ENCODE results near the gene VAMP1. TPM values are rescaled to one million over a fixed set of nuclear protein-coding genes. Genes with fewer than 3 reads are reported as not detected.

Gene VAMP1, protein sequence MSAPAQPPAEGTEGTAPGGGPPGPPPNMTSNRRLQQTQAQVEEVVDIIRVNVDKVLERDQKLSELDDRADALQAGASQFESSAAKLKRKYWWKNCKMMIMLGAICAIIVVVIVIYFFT
- total RNA-seq (2022; extraction: Qiagen RNA extraction; ENCODE audit: low read depth), result 9.3 to 12.7 TPM (median 11.5 TPM) in 5 replicates

GRCh38 chr12:6470375-6471163 is at the start of gene VAMP1:
Gene VAMP1, minus strand, starts transcription at chr12:6470677. Its CDS starts 146 bp downstream, at chr12:6470531.

GRCh38 chr12:6493497-6494257 is 23.2 kb upstream of the VAMP1 start, which contains the start of gene NCAPD2:
Gene NCAPD2, plus strand, starts transcription at chr12:6494102. Its CDS starts 997 bp downstream, at chr12:6495099.

DNA sequence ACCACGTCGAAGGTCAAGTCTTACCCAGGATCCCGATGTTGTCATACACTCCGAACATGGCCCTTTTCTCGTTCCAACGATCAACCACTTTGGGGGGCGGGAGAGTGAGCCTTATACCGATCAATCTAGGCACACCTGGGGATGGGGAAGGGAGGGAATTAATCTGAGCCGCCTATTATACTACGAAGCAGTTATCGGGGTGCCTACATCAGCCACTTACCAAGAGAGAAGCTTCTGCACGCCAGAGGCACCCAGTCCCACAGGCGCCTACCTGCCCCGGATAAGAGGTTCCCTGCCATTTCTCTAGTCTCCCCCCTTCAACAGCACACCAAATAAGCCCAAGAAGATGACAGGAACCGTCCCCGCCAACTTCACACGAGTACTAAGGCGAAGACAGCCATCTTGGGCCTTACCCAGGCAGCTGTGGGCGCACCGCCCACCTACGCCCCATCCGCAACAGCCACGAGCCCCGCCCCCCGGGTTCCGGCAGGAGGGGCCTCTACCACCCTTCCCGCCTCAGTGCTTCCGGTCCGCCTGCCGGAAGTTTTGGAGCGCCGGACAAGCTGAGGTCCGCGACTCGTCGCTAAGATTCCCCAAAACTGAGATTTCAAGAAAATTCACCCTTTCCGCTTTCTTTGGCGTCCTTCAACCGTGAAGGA is 22.5 kb upstream of the VAMP1 start, which contains the start of gene MRPL51:
TSS of gene MRPL51 (minus strand) at position 425 of the 659 bp plus-strand sequence. CDS start at position 299, 126 bp downstream.

GRCh38 chr12:6451348-6452244 is 18.9 kb downstream of the VAMP1 start, which contains the start of gene TAPBPL:
Gene TAPBPL, plus strand, starts transcription at chr12:6452042. Its CDS starts 207 bp downstream, at chr12:6452249.

DNA sequence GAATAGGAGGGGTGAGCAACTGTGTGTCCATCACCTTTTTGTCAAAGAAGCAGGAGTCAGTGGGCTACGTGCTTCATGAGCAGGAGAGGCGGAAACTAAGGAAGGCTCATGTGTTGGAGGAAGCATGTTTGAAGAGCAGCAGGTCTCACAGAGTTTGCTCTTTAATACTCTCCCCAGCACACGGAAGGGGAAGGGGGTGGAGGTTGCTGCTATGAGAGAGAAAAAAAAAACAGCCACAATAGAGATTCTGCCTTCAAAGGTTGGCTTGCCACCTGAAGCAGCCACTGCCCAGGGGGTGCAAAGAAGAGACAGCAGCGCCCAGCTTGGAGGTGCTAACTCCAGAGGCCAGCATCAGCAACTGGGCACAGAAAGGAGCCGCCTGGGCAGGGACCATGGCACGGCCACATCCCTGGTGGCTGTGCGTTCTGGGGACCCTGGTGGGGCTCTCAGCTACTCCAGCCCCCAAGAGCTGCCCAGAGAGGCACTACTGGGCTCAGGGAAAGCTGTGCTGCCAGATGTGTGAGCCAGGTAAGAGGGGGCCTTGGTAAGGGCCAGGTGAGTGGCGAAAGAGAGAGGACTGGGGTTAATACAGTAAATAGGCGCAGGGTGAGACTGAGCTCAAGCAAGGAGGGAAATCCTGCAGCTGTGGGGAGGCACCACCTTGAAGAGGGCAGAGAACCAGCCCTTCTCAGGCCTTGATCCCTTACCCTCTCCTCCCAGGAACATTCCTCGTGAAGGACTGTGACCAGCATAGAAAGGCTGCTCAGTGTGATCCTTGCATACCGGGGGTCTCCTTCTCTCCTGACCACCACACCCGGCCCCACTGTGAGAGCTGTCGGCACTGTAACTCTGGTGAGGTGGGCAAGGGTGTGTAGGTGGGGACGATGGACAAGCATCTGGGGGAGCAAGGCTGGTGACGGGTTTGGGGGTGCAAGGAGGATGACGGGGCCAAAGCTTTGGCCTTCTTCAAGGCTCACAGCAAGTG is 25.5 kb downstream of the VAMP1 start, which contains the start of gene CD27:
TSS of gene CD27 (plus strand) at position 252 of the 985 bp plus-strand sequence. CDS start at position 393, 141 bp downstream.

Other genes starting within 250 kb of the VAMP1 start
- 0.07 to 0.31 TPM (median 0.20 TPM) in 5 replicates for gene PLEKHG6, start 160.0 kb downstream of the VAMP1 start, total RNA-seq (2022; extraction: Qiagen RNA extraction; ENCODE audit: low read depth)
- 331 to 652 TPM (median 399 TPM) in 5 replicates for gene TNFRSF1A, start 128.6 kb downstream of the VAMP1 start, total RNA-seq (2022; extraction: Qiagen RNA extraction; ENCODE audit: low read depth)
- gene SCNN1A, start 95.1 kb downstream of the VAMP1 start, total RNA-seq (2022; extraction: Qiagen RNA extraction; ENCODE audit: low read depth), result 3.9 to 5.3 TPM (median 4.0 TPM) in 5 replicates
- 165 to 195 TPM (median 177 TPM) in 5 replicates for gene LTBR, start 86.5 kb downstream of the VAMP1 start, total RNA-seq (2022; extraction: Qiagen RNA extraction; ENCODE audit: low read depth)
- not detected in 5 replicates for gene CD27, start 25.7 kb downstream of the VAMP1 start, total RNA-seq (2022; extraction: Qiagen RNA extraction; ENCODE audit: low read depth)
- 2.8 to 4.5 TPM (median 3.7 TPM) in 5 replicates for gene TAPBPL, start 18.6 kb downstream of the VAMP1 start, total RNA-seq (2022; extraction: Qiagen RNA extraction; ENCODE audit: low read depth)
- gene MRPL51, start 22.6 kb upstream of the VAMP1 start, total RNA-seq (2022; extraction: Qiagen RNA extraction; ENCODE audit: low read depth), result 295 to 330 TPM (median 316 TPM) in 5 replicates
- gene NCAPD2, start 23.4 kb upstream of the VAMP1 start, total RNA-seq (2022; extraction: Qiagen RNA extraction; ENCODE audit: low read depth), result 66.6 to 79.8 TPM (median 73.5 TPM) in 5 replicates
- gene GAPDH, start 63.8 kb upstream of the VAMP1 start, total RNA-seq (2022; extraction: Qiagen RNA extraction; ENCODE audit: low read depth), result 7,428 to 9,230 TPM (median 8,815 TPM) in 5 replicates
- 2.3 to 3.1 TPM (median 2.7 TPM) in 5 replicates for gene IFFO1, start 85.4 kb upstream of the VAMP1 start, total RNA-seq (2022; extraction: Qiagen RNA extraction; ENCODE audit: low read depth)
- gene NOP2, start 97.6 kb upstream of the VAMP1 start, total RNA-seq (2022; extraction: Qiagen RNA extraction; ENCODE audit: low read depth), result 105 to 121 TPM (median 110 TPM) in 5 replicates
- 66.0 to 80.0 TPM (median 71.6 TPM) in 5 replicates for gene CHD4, start 136.7 kb upstream of the VAMP1 start, total RNA-seq (2022; extraction: Qiagen RNA extraction; ENCODE audit: low read depth)
- 0.38 to 0.71 TPM (median 0.53 TPM) in 5 replicates for gene LPAR5, start 165.3 kb upstream of the VAMP1 start, total RNA-seq (2022; extraction: Qiagen RNA extraction; ENCODE audit: low read depth)
- gene ACRBP, start 176.8 kb upstream of the VAMP1 start, total RNA-seq (2022; extraction: Qiagen RNA extraction; ENCODE audit: low read depth), result 0.21 to 0.34 TPM (median 0.23 TPM) in 3 of 5 replicates, not detected in the others
- gene ING4, start 192.4 kb upstream of the VAMP1 start, total RNA-seq (2022; extraction: Qiagen RNA extraction; ENCODE audit: low read depth), result 13.5 to 18.2 TPM (median 15.7 TPM) in 5 replicates
- 55.6 to 67.7 TPM (median 63.0 TPM) in 5 replicates for gene ZNF384, start 218.7 kb upstream of the VAMP1 start, total RNA-seq (2022; extraction: Qiagen RNA extraction; ENCODE audit: low read depth)
- gene PIANP, start 230.1 kb upstream of the VAMP1 start, total RNA-seq (2022; extraction: Qiagen RNA extraction; ENCODE audit: low read depth), result 0.58 to 1.6 TPM (median 0.96 TPM) in 5 replicates